SK-N-SH (cell line): ENCODE results near the gene C2orf49. TPM values are rescaled to one million over a fixed set of nuclear protein-coding genes. Genes with fewer than 3 reads are reported as not detected.
A peak's percentile ranks its signal among the peaks of the same experiment; 100 is the strongest.

ENCODE experiments used
- CTCF ChIA-PET: fragments of 300-600, 350-600 bp; formaldehyde crosslinking; extraction: SDS; loops from one replicate; lab custom pipeline; 2021; lab: Yijun Ruan, JAX
- POLR2A ChIA-PET: fragments of 350-600 bp; sonication (Branson Sonifier 250); formaldehyde crosslinking; extraction: SDS; loops from one replicate; lab custom pipeline; 2020; ENCODE audit warnings: antibody characterized with exemption, inconsistent platforms; lab: Yijun Ruan, JAX
- DNase-seq: peaks from one replicate; pipeline ENCODE4 v3.0.0; 2012
- H2AFZ ChIP-seq: fragments of 200-600 bp; sonication (generic); 2 replicates; pipeline ENCODE4 v1.8.1; 2016; ENCODE audit warnings: antibody characterized with exemption, mild to moderate bottlenecking, low read depth
- H3F3A ChIP-seq: fragments of 200-600 bp; sonication (generic); replicated peaks from 2 replicates; pipeline ENCODE3; 2016; ENCODE audit warnings: antibody characterized with exemption, mild to moderate bottlenecking; ENCODE audit not compliant: insufficient read depth
- H3K27ac ChIP-seq, 2 experiments: fragments of 200-500 bp in 1 of 2; fragments of 200-600 bp in 1 of 2; sonication (Bioruptor generic) in 1 of 2; sonication (generic), shearing (Covaris generic) in 1 of 2; 2 replicates each; pipeline versions ENCODE4 v1.5.1 to v1.6.1; 2014 to 2016; ENCODE audit warnings: low read depth in 2 of 2, inconsistent platforms in 1 of 2, low read length in 1 of 2, mild to moderate bottlenecking in 1 of 2, mixed read lengths in 1 of 2
- H3K27me3 ChIP-seq: fragments of 200-600 bp; sonication (generic), shearing (Covaris generic); 2 replicates; pipeline ENCODE4 v1.6.1; 2016; ENCODE audit warnings: mixed run types; ENCODE audit not compliant: insufficient read depth
- H3K36me3 ChIP-seq, 2 experiments: fragments of 200-500 bp in 1 of 2; fragments of 200-600 bp in 1 of 2; sonication (Bioruptor generic) in 1 of 2; sonication (generic) in 1 of 2; replicated peaks in 1 of 2; 2 replicates each; pipeline versions ENCODE3 to v1.5.1; 2014 to 2016; ENCODE audit warnings: low read length in 1 of 2, mild to moderate bottlenecking in 1 of 2; ENCODE audit not compliant: insufficient read depth in 2 of 2, control insufficient read depth in 1 of 2
- H3K4me1 ChIP-seq, 2 experiments: fragments of 200-500 bp in 1 of 2; fragments of 200-600 bp in 1 of 2; sonication (Bioruptor generic) in 1 of 2; sonication (generic), shearing (Covaris generic) in 1 of 2; 2 replicates each; pipeline versions ENCODE4 v1.5.1 to v1.6.1; 2014 to 2016; ENCODE audit warnings: low read depth in 1 of 2, low read length in 1 of 2, mixed run types in 1 of 2; ENCODE audit not compliant: insufficient read depth in 2 of 2, control insufficient read depth in 1 of 2
- H3K4me2 ChIP-seq: fragments of 200-600 bp; sonication (generic), shearing (Covaris generic); 2 replicates; pipeline ENCODE4 v1.6.1; 2017; ENCODE audit warnings: mixed run types
- H3K4me3 ChIP-seq, 2 experiments: fragments of 200-500 bp in 1 of 2; fragments of 200-600 bp in 1 of 2; sonication (Bioruptor generic) in 1 of 2; sonication (generic), shearing (Covaris generic) in 1 of 2; 2 replicates each; pipeline versions ENCODE4 v1.5.1 to v1.8.1; 2014 to 2016; ENCODE audit warnings: low read depth in 2 of 2, inconsistent platforms in 1 of 2, low read length in 1 of 2, mild to moderate bottlenecking in 1 of 2, mixed read lengths in 1 of 2, moderate library complexity in 1 of 2
- H3K79me2 ChIP-seq: fragments of 200-600 bp; sonication (generic); 2 replicates; pipeline ENCODE4 v1.8.1; 2017; ENCODE audit warnings: mild to moderate bottlenecking; ENCODE audit not compliant: insufficient read depth
- H3K9ac ChIP-seq: fragments of 200-600 bp; sonication (generic); 2 replicates; pipeline ENCODE4 v1.6.1; 2017; ENCODE audit warnings: mixed run types
- H3K9me2 ChIP-seq: fragments of 200-600 bp; sonication (generic); 2 replicates; pipeline ENCODE4 v1.6.1; 2017; ENCODE audit warnings: mixed run types
- H3K9me3 ChIP-seq: fragments of 200-600 bp; sonication (generic); 2 replicates; pipeline ENCODE4 v1.6.1; 2017; ENCODE audit warnings: mixed run types, mild to moderate bottlenecking, moderate library complexity
- H4K20me1 ChIP-seq: fragments of 200-600 bp; sonication (generic); 2 replicates; pipeline ENCODE4 v1.6.1; 2017; ENCODE audit warnings: mild to moderate bottlenecking, mixed run types; ENCODE audit not compliant: insufficient read depth
- CTCF ChIP-seq: fragments of 200-600 bp; sonication (generic); IDR thresholded peaks from 2 replicates; pipeline ENCODE4 v1.6.1; 2017; ENCODE audit warnings: antibody characterized with exemption, mild to moderate bottlenecking, moderate library complexity
- ELF1 ChIP-seq: IDR thresholded peaks from 2 replicates; pipeline ENCODE4 v1.4.0; 2012
- FOXJ3 ChIP-seq: sonication (generic); formaldehyde crosslinking; IDR thresholded peaks from 2 replicates; pipeline ENCODE4 v1.5.1; 2020; ENCODE audit warnings: mild to moderate bottlenecking, missing genetic modification reagents
- GABPA ChIP-seq: IDR thresholded peaks from 2 replicates; pipeline ENCODE4 v1.4.0; 2012; ENCODE audit warnings: low read depth, mild to moderate bottlenecking
- IRF3 ChIP-seq: fragments of 150-350 bp; IDR thresholded peaks from 2 replicates; pipeline ENCODE4 v1.6.1; 2016; ENCODE audit warnings: mild to moderate bottlenecking, low read depth, low read length
- RAD21 ChIP-seq: IDR thresholded peaks from 2 replicates; pipeline ENCODE4 v1.6.1; 2012; ENCODE audit warnings: mild to moderate bottlenecking, low read length
- REST ChIP-seq: IDR thresholded peaks from 2 replicates; pipeline ENCODE4 v1.6.1; 2012; ENCODE audit warnings: mild to moderate bottlenecking, low read depth, low read length, moderate library complexity
- SMC3 ChIP-seq: IDR thresholded peaks from 2 replicates; pipeline ENCODE4 v1.6.1; 2012; ENCODE audit warnings: low read depth, low read length, improper control_type of control experiment
- TAF1 ChIP-seq: IDR thresholded peaks from 2 replicates; pipeline ENCODE4 v1.6.1; 2012; ENCODE audit warnings: low read depth, mild to moderate bottlenecking, low read length, moderate library complexity, borderline replicate concordance
- USF2 ChIP-seq: fragments of 150-350 bp; IDR thresholded peaks from 2 replicates; pipeline ENCODE4 v1.6.1; 2017; ENCODE audit warnings: antibody characterized with exemption, low read length, low read depth, borderline replicate concordance
- polyA plus RNA-seq, 3 experiments: library from polyadenylated mRNA; depleted of rRNA; stranded (reverse); fragments of >200 nt; gene quantifications; 2 replicates each; pipeline ENCODE4 v1.2.3, GENCODE V29; 2012

The C2orf49 gene
- polyA plus RNA-seq, 1 of the 3 experiments (the other 2 are of a cell fraction): 7.6 TPM

- TF ChIP-seq FOXJ3 (CRISPR knock-in tag) (no peak), CTCF (no peak), USF2 (no peak), GABPA (no peak), TAF1 (no peak), RAD21 (no peak)
Observed at GRCh38 chr2:105388971-105389381, 51.6 kb downstream of the C2orf49 start (continued).

GRCh38 chr2:105390454-105390853 is 53.1 kb downstream of the C2orf49 start:
- CTCF ChIA-PET: interaction anchor here (1.1 to 2.4 kb wide), 4 partner anchors 8 to 134 kb away, joined by 3 to 9 read pairs (median 4); partner anchors contain the start of gene FHL2
- peaks cover 8 to 34% of the 10 kb centered on the region in 2 experiments for H3K36me3 ChIP-seq
- H2AFZ ChIP-seq: no peak overlapping the region
- POLR2A ChIA-PET: no interaction called here
- no peak for DNase-seq
- no peak overlapping the region for H3K27ac ChIP-seq
- peaks cover 29% of the 10 kb centered on the region; the same call in 1 of the 2 replicates for H4K20me1 ChIP-seq
- peak overlapping the region; percentile 32; the same call in 1 of the 2 replicates for H3K4me2 ChIP-seq
- no peak overlapping the region for H3K9ac ChIP-seq
- H3K27me3 ChIP-seq: no peaks in the 10 kb centered on the region
- H3K4me3 ChIP-seq: no peak overlapping the region
- H3F3A ChIP-seq: peaks cover 21% of the 10 kb centered on the region
- H3K79me2 ChIP-seq: peaks cover 99% of the 10 kb centered on the region
- H3K4me1 ChIP-seq: peaks cover 0 to 15% of the 10 kb centered on the region in 2 experiments; a peak in 1 of 4 replicates
- H3K9me3 ChIP-seq: no peaks in the 10 kb centered on the region
- no peaks in the 10 kb centered on the region for H3K9me2 ChIP-seq
- TF ChIP-seq REST (no peak), ELF1 (no peak), USF2 (no peak), SMC3 (no peak), IRF3 (no peak)
